SK-N-SH treated with all-trans-retinoic acid at 6 μM for 48 hours (cell line): ENCODE measurements around the gene AP2M1.

Experiments used
- GLIS3 ChIP-seq: fragments of 250-450 bp; sonication (Bioruptor Pico); IDR thresholded peaks from 2 replicates; pipeline ENCODE4 v1.5.0; 2020; ENCODE audit warnings: mild to moderate bottlenecking, moderate library complexity
- ISL1 ChIP-seq: fragments of 250-450 bp; sonication (Bioruptor Pico); IDR thresholded peaks from 2 replicates; pipeline ENCODE4 v2.1.2; 2022; ENCODE audit warnings: mild to moderate bottlenecking, moderate library complexity
- OSR1 ChIP-seq: fragments of 250-450 bp; sonication (Bioruptor Pico); IDR thresholded peaks from 2 replicates; pipeline ENCODE4 v1.8.0; 2022; ENCODE audit warnings: moderate library complexity, mild to moderate bottlenecking, inconsistent platforms
- PATZ1 ChIP-seq: fragments of 250-450 bp; sonication (Bioruptor Pico); IDR thresholded peaks from 2 replicates; pipeline ENCODE4 v1.8.0; 2020; ENCODE audit warnings: mild to moderate bottlenecking, moderate library complexity, borderline replicate concordance
- TOX ChIP-seq: fragments of 250-450 bp; sonication (Bioruptor Pico); IDR thresholded peaks from 2 replicates; pipeline ENCODE4 v1.8.0; 2021; ENCODE audit warnings: mild to moderate bottlenecking, moderate library complexity, borderline replicate concordance
- TSHZ2 ChIP-seq: fragments of 250-450 bp; sonication (Bioruptor Pico); IDR thresholded peaks from 2 replicates; pipeline ENCODE4 v1.5.0; 2020; ENCODE audit warnings: mild to moderate bottlenecking, moderate library complexity
- ZC3H10 ChIP-seq: fragments of 250-450 bp; sonication (Bioruptor Pico); IDR thresholded peaks from 2 replicates; pipeline ENCODE4 v1.5.1; 2021; ENCODE audit warnings: mild to moderate bottlenecking, moderate library complexity
- ZFP30 ChIP-seq: fragments of 450-650 bp; formaldehyde crosslinking; IDR thresholded peaks from 2 replicates; pipeline ENCODE4 v1.5.0; 2022; ENCODE audit warnings: mild to moderate bottlenecking, moderate library complexity
- ZNF8 ChIP-seq: fragments of 450-650 bp; formaldehyde crosslinking; IDR thresholded peaks from 2 replicates; pipeline ENCODE4 v1.5.0; 2020; ENCODE audit warnings: mild to moderate bottlenecking, moderate library complexity
- TF ChIP-seq, protein P1 (sequence below): fragments of 250-450 bp; sonication (Bioruptor Pico); IDR thresholded peaks from 2 replicates; pipeline ENCODE4 v1.5.1; 2020; ENCODE audit warnings: low read depth, mild to moderate bottlenecking, moderate library complexity

- TF ChIP-seq PATZ1 (CRISPR knock-in tag), result no peak
- TF ChIP-seq TSHZ2 (CRISPR knock-in tag), result no peak
- no peak for TF ChIP-seq OSR1 (CRISPR knock-in tag)
- TF ChIP-seq ZNF8 (CRISPR knock-in tag), result no peak
- no peak for TF ChIP-seq ISL1 (CRISPR knock-in tag)
- TF ChIP-seq GLIS3 (CRISPR knock-in tag), result no peak
- no peak for TF ChIP-seq ZC3H10 (CRISPR knock-in tag)
- no peak for TF ChIP-seq ZFP30 (CRISPR knock-in tag)
- TF ChIP-seq, protein P1, sequence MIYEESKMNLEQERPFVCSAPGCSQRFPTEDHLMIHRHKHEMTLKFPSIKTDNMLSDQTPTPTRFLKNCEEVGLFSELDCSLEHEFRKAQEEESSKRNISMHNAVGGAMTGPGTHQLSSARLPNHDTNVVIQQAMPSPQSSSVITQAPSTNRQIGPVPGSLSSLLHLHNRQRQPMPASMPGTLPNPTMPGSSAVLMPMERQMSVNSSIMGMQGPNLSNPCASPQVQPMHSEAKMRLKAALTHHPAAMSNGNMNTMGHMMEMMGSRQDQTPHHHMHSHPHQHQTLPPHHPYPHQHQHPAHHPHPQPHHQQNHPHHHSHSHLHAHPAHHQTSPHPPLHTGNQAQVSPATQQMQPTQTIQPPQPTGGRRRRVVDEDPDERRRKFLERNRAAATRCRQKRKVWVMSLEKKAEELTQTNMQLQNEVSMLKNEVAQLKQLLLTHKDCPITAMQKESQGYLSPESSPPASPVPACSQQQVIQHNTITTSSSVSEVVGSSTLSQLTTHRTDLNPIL (CRISPR knock-in tag), result no peak
- no peak for TF ChIP-seq TOX (CRISPR knock-in tag)
These were observed 55.5 kb downstream of the AP2M1 start for GRCh38 chr3:184230081-184230602.
